SK-N-SH (cell line): ENCODE data around the gene LPXN. TPM values are rescaled to one million over a fixed set of nuclear protein-coding genes. Genes with fewer than 3 reads are reported as not detected.

Experiments
- CTCF ChIA-PET: fragments of 300-600, 350-600 bp; formaldehyde crosslinking; extraction: SDS; loops from one replicate; lab custom pipeline; 2021; lab: Yijun Ruan, JAX
- POLR2A ChIA-PET: fragments of 350-600 bp; sonication (Branson Sonifier 250); formaldehyde crosslinking; extraction: SDS; loops from one replicate; lab custom pipeline; 2020; ENCODE audit warnings: antibody characterized with exemption, inconsistent platforms; lab: Yijun Ruan, JAX
- DNase-seq: peaks from one replicate; pipeline ENCODE4 v3.0.0; 2012
- H2AFZ ChIP-seq: fragments of 200-600 bp; sonication (generic); 2 replicates; pipeline ENCODE4 v1.8.1; 2016; ENCODE audit warnings: antibody characterized with exemption, mild to moderate bottlenecking, low read depth
- H3F3A ChIP-seq: fragments of 200-600 bp; sonication (generic); replicated peaks from 2 replicates; pipeline ENCODE3; 2016; ENCODE audit warnings: antibody characterized with exemption, mild to moderate bottlenecking; ENCODE audit not compliant: insufficient read depth
- H3K27ac ChIP-seq, 2 experiments: fragments of 200-500 bp in 1 of 2; fragments of 200-600 bp in 1 of 2; sonication (Bioruptor generic) in 1 of 2; sonication (generic), shearing (Covaris generic) in 1 of 2; 2 replicates each; pipeline versions ENCODE4 v1.5.1 to v1.6.1; 2014 to 2016; ENCODE audit warnings: low read depth in 2 of 2, inconsistent platforms in 1 of 2, low read length in 1 of 2, mild to moderate bottlenecking in 1 of 2, mixed read lengths in 1 of 2
- H3K27me3 ChIP-seq: fragments of 200-600 bp; sonication (generic), shearing (Covaris generic); 2 replicates; pipeline ENCODE4 v1.6.1; 2016; ENCODE audit warnings: mixed run types; ENCODE audit not compliant: insufficient read depth
- H3K36me3 ChIP-seq, 2 experiments: fragments of 200-500 bp in 1 of 2; fragments of 200-600 bp in 1 of 2; sonication (Bioruptor generic) in 1 of 2; sonication (generic) in 1 of 2; replicated peaks in 1 of 2; 2 replicates each; pipeline versions ENCODE3 to v1.5.1; 2014 to 2016; ENCODE audit warnings: low read length in 1 of 2, mild to moderate bottlenecking in 1 of 2; ENCODE audit not compliant: insufficient read depth in 2 of 2, control insufficient read depth in 1 of 2
- H3K4me1 ChIP-seq, 2 experiments: fragments of 200-500 bp in 1 of 2; fragments of 200-600 bp in 1 of 2; sonication (Bioruptor generic) in 1 of 2; sonication (generic), shearing (Covaris generic) in 1 of 2; 2 replicates each; pipeline versions ENCODE4 v1.5.1 to v1.6.1; 2014 to 2016; ENCODE audit warnings: low read depth in 1 of 2, low read length in 1 of 2, mixed run types in 1 of 2; ENCODE audit not compliant: insufficient read depth in 2 of 2, control insufficient read depth in 1 of 2
- H3K4me2 ChIP-seq: fragments of 200-600 bp; sonication (generic), shearing (Covaris generic); 2 replicates; pipeline ENCODE4 v1.6.1; 2017; ENCODE audit warnings: mixed run types
- H3K4me3 ChIP-seq, 2 experiments: fragments of 200-500 bp in 1 of 2; fragments of 200-600 bp in 1 of 2; sonication (Bioruptor generic) in 1 of 2; sonication (generic), shearing (Covaris generic) in 1 of 2; 2 replicates each; pipeline versions ENCODE4 v1.5.1 to v1.8.1; 2014 to 2016; ENCODE audit warnings: low read depth in 2 of 2, inconsistent platforms in 1 of 2, low read length in 1 of 2, mild to moderate bottlenecking in 1 of 2, mixed read lengths in 1 of 2, moderate library complexity in 1 of 2
- H3K79me2 ChIP-seq: fragments of 200-600 bp; sonication (generic); 2 replicates; pipeline ENCODE4 v1.8.1; 2017; ENCODE audit warnings: mild to moderate bottlenecking; ENCODE audit not compliant: insufficient read depth
- H3K9ac ChIP-seq: fragments of 200-600 bp; sonication (generic); 2 replicates; pipeline ENCODE4 v1.6.1; 2017; ENCODE audit warnings: mixed run types
- H3K9me2 ChIP-seq: fragments of 200-600 bp; sonication (generic); 2 replicates; pipeline ENCODE4 v1.6.1; 2017; ENCODE audit warnings: mixed run types
- H3K9me3 ChIP-seq: fragments of 200-600 bp; sonication (generic); 2 replicates; pipeline ENCODE4 v1.6.1; 2017; ENCODE audit warnings: mixed run types, mild to moderate bottlenecking, moderate library complexity
- H4K20me1 ChIP-seq: fragments of 200-600 bp; sonication (generic); 2 replicates; pipeline ENCODE4 v1.6.1; 2017; ENCODE audit warnings: mild to moderate bottlenecking, mixed run types; ENCODE audit not compliant: insufficient read depth
- CTCF ChIP-seq: fragments of 200-600 bp; sonication (generic); IDR thresholded peaks from 2 replicates; pipeline ENCODE4 v1.6.1; 2017; ENCODE audit warnings: antibody characterized with exemption, mild to moderate bottlenecking, moderate library complexity
- ELF1 ChIP-seq: IDR thresholded peaks from 2 replicates; pipeline ENCODE4 v1.4.0; 2012
- EP300 ChIP-seq, 2 experiments: IDR thresholded peaks; 2 replicates each; pipeline versions ENCODE4 v1.4.0 to v1.6.1; 2012; ENCODE audit warnings: borderline replicate concordance in 1 of 2, low read depth in 1 of 2, low read length in 1 of 2
- EZH2phosphoT487 ChIP-seq: fragments of 200-600 bp; sonication (generic); IDR thresholded peaks from 2 replicates; pipeline ENCODE4 v1.6.1; 2017; ENCODE audit warnings: low read depth, mixed run types, mild to moderate bottlenecking, antibody characterized with exemption, moderate library complexity, borderline replicate concordance
- FOSL2 ChIP-seq: IDR thresholded peaks from 2 replicates; pipeline ENCODE4 v1.4.0; 2012; ENCODE audit warnings: low read depth, mild to moderate bottlenecking, moderate library complexity, borderline replicate concordance
- FOXJ3 ChIP-seq: sonication (generic); formaldehyde crosslinking; IDR thresholded peaks from 2 replicates; pipeline ENCODE4 v1.5.1; 2020; ENCODE audit warnings: mild to moderate bottlenecking, missing genetic modification reagents
- FOXM1 ChIP-seq: IDR thresholded peaks from 2 replicates; pipeline ENCODE4 v1.4.0; 2012; ENCODE audit warnings: low read depth, mild to moderate bottlenecking
- GABPA ChIP-seq: IDR thresholded peaks from 2 replicates; pipeline ENCODE4 v1.4.0; 2012; ENCODE audit warnings: low read depth, mild to moderate bottlenecking
- GATA2 ChIP-seq: sonication (generic); formaldehyde crosslinking; IDR thresholded peaks from 2 replicates; pipeline ENCODE4 v1.5.0; 2020; ENCODE audit warnings: mild to moderate bottlenecking, missing genetic modification reagents
- JUND ChIP-seq: IDR thresholded peaks from 2 replicates; pipeline ENCODE4 v1.4.0; 2012
- MAX ChIP-seq: IDR thresholded peaks from 2 replicates; pipeline ENCODE4 v1.4.0; 2012; ENCODE audit warnings: low read depth
- MEF2A ChIP-seq: IDR thresholded peaks from 2 replicates; pipeline ENCODE4 v1.4.0; 2012; ENCODE audit warnings: low read depth, borderline replicate concordance
- NFIC ChIP-seq: IDR thresholded peaks from 2 replicates; pipeline ENCODE4 v1.4.0; 2012; ENCODE audit warnings: borderline replicate concordance
- RCOR1 ChIP-seq: fragments of 150-350 bp; IDR thresholded peaks from 2 replicates; pipeline ENCODE4 v1.6.1; 2017; ENCODE audit warnings: antibody characterized with exemption, low read length
- SMC3 ChIP-seq: IDR thresholded peaks from 2 replicates; pipeline ENCODE4 v1.6.1; 2012; ENCODE audit warnings: low read depth, low read length, improper control_type of control experiment
- TAF1 ChIP-seq: IDR thresholded peaks from 2 replicates; pipeline ENCODE4 v1.6.1; 2012; ENCODE audit warnings: low read depth, mild to moderate bottlenecking, low read length, moderate library complexity, borderline replicate concordance
- USF1 ChIP-seq: IDR thresholded peaks from 2 replicates; pipeline ENCODE4 v1.4.0; 2012; ENCODE audit warnings: low read depth, borderline replicate concordance
- YY1 ChIP-seq: IDR thresholded peaks from 2 replicates; pipeline ENCODE4 v1.4.0; 2012; ENCODE audit warnings: low read depth, mild to moderate bottlenecking
- ZBTB33 ChIP-seq: IDR thresholded peaks from 2 replicates; pipeline ENCODE4 v1.4.0; 2012; ENCODE audit warnings: low read depth, borderline replicate concordance
- WGBS: methylation state at CpG from one replicate; pipeline ENCODE4 v1.1.6; 2017; ENCODE audit warnings: low lambda C conversion rate; 5-methylcytosine and 5-hydroxymethylcytosine counted together
- polyA plus RNA-seq, 3 experiments: library from polyadenylated mRNA; depleted of rRNA; stranded (reverse); fragments of >200 nt; gene quantifications; 2 replicates each; pipeline ENCODE4 v1.2.3, GENCODE V29; 2012

The LPXN gene
- polyA plus RNA-seq, 1 of the 3 experiments (the other 2 are of a cell fraction) = 4.4 TPM

GRCh38 chr11:58596621-58597020 is 21.0 kb upstream of the LPXN start (continued):
- TF ChIP-seq RCOR1 (no peak), SMC3 (no peak), GATA2 (CRISPR knock-in tag) (no peak)

GRCh38 chr11:58594826-58595225 is 19.2 kb upstream of the LPXN start:
- POLR2A ChIA-PET = no interaction called here
- H3K9ac ChIP-seq = no peak overlapping the region
- peaks cover 0 to 10% of the 10 kb centered on the region in 2 experiments for H3K36me3 ChIP-seq
- WGBS = 88% methylated on average over 4 of the region's 4 CpGs
- peaks cover 48% of the 10 kb centered on the region; the same call in 1 of the 2 replicates for H4K20me1 ChIP-seq
- no peak overlapping the region for H3K27ac ChIP-seq
- no peak overlapping the region for H3K4me3 ChIP-seq
- no peak for DNase-seq
- CTCF ChIA-PET = interaction anchor here (1.8 kb wide), 1 partner anchor 27 kb away, joined by 5 read pairs; no protein-coding TSS in a partner anchor
- no peaks in the 10 kb centered on the region; a peak in 2 of 4 replicates for H3K4me1 ChIP-seq
- H3K4me2 ChIP-seq = no peak overlapping the region
- H3K79me2 ChIP-seq = peaks cover 99% of the 10 kb centered on the region
- H3K9me3 ChIP-seq = no peaks in the 10 kb centered on the region
- H3F3A ChIP-seq = peaks cover 4% of the 10 kb centered on the region
- TF ChIP-seq GABPA = no peak
- no peak overlapping the region for H2AFZ ChIP-seq
- no peaks in the 10 kb centered on the region for H3K27me3 ChIP-seq
- no peaks in the 10 kb centered on the region for H3K9me2 ChIP-seq

GRCh38 chr11:58592760-58593472 is 17.3 kb upstream of the LPXN start:
- peaks cover 6% of the 10 kb centered on the region for H3F3A ChIP-seq
- peaks cover 10 to 12% of the 10 kb centered on the region in 2 experiments for H3K36me3 ChIP-seq
- H3K9me2 ChIP-seq = no peaks in the 10 kb centered on the region
- TF ChIP-seq JUND (no peak), EZH2phosphoT487 (no peak), FOXJ3 (CRISPR knock-in tag) (no peak), FOSL2 (no peak), NFIC (no peak), ZBTB33 (no peak), GATA2 (CRISPR knock-in tag) (no peak), EP300 (IDR thresholded peaks at IDR 0.05; ENCODE audit: borderline replicate concordance in 1 of 2, low read depth in 1 of 2, low read length in 1 of 2) (no peak), USF1 (no peak), ELF1 (no peak), YY1 (no peak), GABPA (no peak), CTCF (no peak), SMC3 (no peak), MAX (no peak), FOXM1 (no peak), TAF1 (no peak), MEF2A (no peak)
- H3K4me1 ChIP-seq = no peaks in the 10 kb centered on the region; a peak in 1 of 4 replicates
- no peaks in the 10 kb centered on the region for H3K27me3 ChIP-seq
- H3K4me3 ChIP-seq = no peak overlapping the region
- H3K9ac ChIP-seq = no peak overlapping the region
- no peaks in the 10 kb centered on the region for H3K9me3 ChIP-seq
- H3K27ac ChIP-seq = no peak overlapping the region
- no peak for DNase-seq
- H4K20me1 ChIP-seq = peaks cover 41% of the 10 kb centered on the region
- no peak overlapping the region for H2AFZ ChIP-seq
- CTCF ChIA-PET = interaction anchor here (1.6 kb wide), 1 partner anchor 26 kb away, joined by 3 read pairs; no protein-coding TSS in a partner anchor
- H3K79me2 ChIP-seq = peaks cover 99% of the 10 kb centered on the region
- POLR2A ChIA-PET = no interaction called here
- WGBS = 95% methylated on average over 5 of the region's 5 CpGs
- H3K4me2 ChIP-seq = no peak overlapping the region
